Lower leg skin (tissue), 4 donors: Measurements from ENCODE around the gene ZFP69B. TPM values are rescaled to one million over a fixed set of nuclear protein-coding genes. Genes with fewer than 3 reads are reported as not detected.

ENCODE experiments used
- DNase-seq, 2 donors: peaks; one replicate each; pipeline ENCODE4 v3.0.0-alpha.2; 2019; ENCODE audit warnings: low spot score in 2 of 2
- H3K4me3 ChIP-seq: fragments of 200-600 bp; sonication (generic); 2 replicates; pipeline ENCODE4 v1.5.1; 2017; ENCODE audit warnings: mild to moderate bottlenecking, low read depth; ENCODE audit not compliant: poor library complexity, severe bottlenecking
- POLR2A ChIP-seq, 2 donors: fragments of 450-650 bp; IDR thresholded peaks; one replicate each; pipeline ENCODE4 v1.6.1; 2016 to 2017; ENCODE audit warnings: antibody characterized with exemption in 2 of 2, mild to moderate bottlenecking in 1 of 2, moderate library complexity in 1 of 2
- WGBS, 2 donors: methylation state at CpG; one replicate each; pipeline ENCODE4 v1.1.5; 2018; 5-methylcytosine and 5-hydroxymethylcytosine counted together
- intact Hi-C: fragments of 100-400 bp; cut with DNase I; formaldehyde crosslinking; loops from one replicate; pipeline ENCODE4 v1.15.0; 2023; ENCODE audit warnings: low total_unique reads
- total RNA-seq, 4 donors: library from RNA; depleted of rRNA; stranded (reverse); fragments of >200 nt; gene quantifications; one replicate each; pipeline ENCODE4 v1.1.0, GENCODE V29; 2016
- TF ChIP-seq, protein P1 (sequence below), 3 donors: fragments of 450-650 bp; IDR thresholded peaks; one replicate each; pipeline ENCODE4 v1.5.1; 2016; ENCODE audit warnings: antibody characterized with exemption in 3 of 3, mild to moderate bottlenecking in 3 of 3, moderate library complexity in 2 of 3

The ZFP69B gene
- total RNA-seq, 4 donors from 2014 or later: 0.52 to 0.81 (median 0.76) TPM; not detected in 1

DNA sequence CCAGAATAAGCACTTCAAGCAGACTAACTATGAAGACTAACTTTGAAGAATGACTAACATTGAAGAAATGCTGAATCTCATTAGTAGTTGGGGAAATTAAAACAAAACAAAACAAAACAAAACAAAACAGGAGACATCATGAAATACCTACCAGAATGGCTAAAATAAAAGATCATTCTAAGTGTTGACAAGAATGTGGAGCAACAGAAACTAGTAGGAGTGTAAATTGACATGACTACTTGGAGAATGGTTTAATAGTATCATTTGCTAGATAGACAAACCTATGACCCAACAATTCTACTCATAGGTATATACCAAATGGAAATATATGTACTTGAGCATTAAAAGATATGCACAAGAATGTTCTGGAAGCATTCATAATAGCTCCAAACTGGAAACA, 18.9 kb upstream of the ZFP69B start:
- intact Hi-C loops: no loop called here
- no peak overlapping the region for H3K4me3 ChIP-seq

DNA sequence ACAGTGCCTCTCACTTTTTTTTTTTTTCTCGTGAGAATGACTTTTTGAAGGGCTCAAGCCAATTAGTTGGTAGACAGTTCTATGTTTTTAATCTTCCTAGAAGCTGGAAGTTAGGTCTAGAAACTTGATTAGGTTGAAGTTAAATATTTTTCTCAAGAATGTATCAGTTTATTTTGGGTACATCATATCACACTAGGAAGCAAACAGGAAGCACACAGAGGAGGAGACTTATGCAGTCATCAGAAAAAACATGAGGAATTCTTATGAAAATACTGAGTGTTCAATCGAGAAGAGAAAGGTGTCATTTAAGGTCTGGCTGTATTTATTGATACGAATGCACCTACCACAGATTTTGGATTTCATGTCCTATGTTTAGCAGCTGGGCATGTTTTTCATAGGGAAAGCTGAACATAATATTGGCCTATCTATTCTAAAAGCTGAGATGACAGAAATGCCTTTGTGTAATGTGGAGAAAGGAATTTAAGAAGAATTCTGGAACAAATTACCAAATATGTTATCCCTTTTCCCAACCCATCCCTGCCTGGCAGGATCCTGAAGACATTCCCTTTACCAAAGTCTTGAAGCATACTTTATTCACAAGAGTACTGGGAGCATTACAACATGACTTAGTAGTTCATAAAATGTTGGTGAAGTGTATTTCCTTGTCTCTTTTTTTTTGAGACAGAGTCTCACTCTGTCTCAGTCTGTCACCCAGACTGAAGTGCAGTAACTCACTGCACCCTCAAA, 17.5 kb upstream of the ZFP69B start:
- no peak for DNase-seq
- H3K4me3 ChIP-seq: no peak overlapping the region
- intact Hi-C loops: no loop called here
- TF ChIP-seq, protein P1, sequence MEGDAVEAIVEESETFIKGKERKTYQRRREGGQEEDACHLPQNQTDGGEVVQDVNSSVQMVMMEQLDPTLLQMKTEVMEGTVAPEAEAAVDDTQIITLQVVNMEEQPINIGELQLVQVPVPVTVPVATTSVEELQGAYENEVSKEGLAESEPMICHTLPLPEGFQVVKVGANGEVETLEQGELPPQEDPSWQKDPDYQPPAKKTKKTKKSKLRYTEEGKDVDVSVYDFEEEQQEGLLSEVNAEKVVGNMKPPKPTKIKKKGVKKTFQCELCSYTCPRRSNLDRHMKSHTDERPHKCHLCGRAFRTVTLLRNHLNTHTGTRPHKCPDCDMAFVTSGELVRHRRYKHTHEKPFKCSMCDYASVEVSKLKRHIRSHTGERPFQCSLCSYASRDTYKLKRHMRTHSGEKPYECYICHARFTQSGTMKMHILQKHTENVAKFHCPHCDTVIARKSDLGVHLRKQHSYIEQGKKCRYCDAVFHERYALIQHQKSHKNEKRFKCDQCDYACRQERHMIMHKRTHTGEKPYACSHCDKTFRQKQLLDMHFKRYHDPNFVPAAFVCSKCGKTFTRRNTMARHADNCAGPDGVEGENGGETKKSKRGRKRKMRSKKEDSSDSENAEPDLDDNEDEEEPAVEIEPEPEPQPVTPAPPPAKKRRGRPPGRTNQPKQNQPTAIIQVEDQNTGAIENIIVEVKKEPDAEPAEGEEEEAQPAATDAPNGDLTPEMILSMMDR (IDR thresholded peaks at IDR 0.05): no peak
- no peak for TF ChIP-seq POLR2A (IDR thresholded peaks at IDR 0.05)
- 62 to 63% methylated on average over 3 of the region's 3 CpGs for WGBS, 2 donors

More for the DNA sequence above, 18.9 kb upstream of the ZFP69B start:
- TF ChIP-seq, protein P1 (IDR thresholded peaks at IDR 0.05): no peak
- TF ChIP-seq POLR2A (IDR thresholded peaks at IDR 0.05): no peak
- DNase-seq: no peak

DNA sequence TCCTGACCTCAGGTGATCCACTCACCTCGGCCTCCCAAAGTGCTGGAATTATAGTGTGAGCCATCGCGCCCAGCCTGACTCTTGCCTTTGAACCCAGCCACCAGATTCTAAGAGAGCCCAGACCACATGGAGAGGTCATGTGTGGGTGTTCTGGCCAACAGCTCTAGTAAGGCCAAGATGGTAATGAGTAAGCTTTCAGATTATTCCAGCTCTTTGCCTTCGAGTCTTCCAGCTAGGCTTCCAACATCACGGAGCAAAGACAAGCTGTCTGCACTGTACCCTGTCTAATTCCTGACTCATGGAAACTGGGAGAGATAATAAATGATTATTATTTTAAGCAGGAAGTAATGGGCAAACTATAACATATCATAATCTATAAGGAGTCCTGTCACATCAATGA, 14.8 kb upstream of the ZFP69B start:
- intact Hi-C loops: no loop called here
- WGBS, 2 donors: 82 to 90% methylated on average over 5 of the region's 5 CpGs
- TF ChIP-seq, protein P1 (IDR thresholded peaks at IDR 0.05): no peak
- no peak for TF ChIP-seq POLR2A (IDR thresholded peaks at IDR 0.05)
- H3K4me3 ChIP-seq: no peak overlapping the region
- DNase-seq: no peak

DNA sequence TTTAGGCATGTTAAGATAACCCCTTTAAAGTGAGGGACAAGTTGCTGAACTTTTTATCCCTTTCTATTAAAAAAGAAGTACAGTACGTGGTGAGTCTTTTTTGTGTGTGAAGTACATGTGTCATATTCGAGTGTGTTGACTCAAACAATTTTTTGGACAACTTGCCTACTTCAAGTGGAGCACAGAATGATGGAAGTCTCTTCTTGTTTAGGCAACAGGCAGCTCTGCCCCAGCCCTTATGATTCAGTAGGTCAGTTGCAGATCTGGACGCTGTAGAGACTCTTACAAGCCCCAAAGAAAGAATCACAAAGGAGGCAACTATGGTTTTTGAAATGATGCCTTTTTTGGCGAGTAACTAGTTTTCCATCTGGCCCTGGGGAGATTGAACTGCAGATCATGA, 14.4 kb upstream of the ZFP69B start:
- intact Hi-C loops: no loop called here
- TF ChIP-seq POLR2A (IDR thresholded peaks at IDR 0.05): no peak
- TF ChIP-seq, protein P1 (IDR thresholded peaks at IDR 0.05): no peak
- no peak overlapping the region for H3K4me3 ChIP-seq
- WGBS, 2 donors: 77 to 90% methylated on average over 4 of the region's 4 CpGs
- DNase-seq: no peak

DNA sequence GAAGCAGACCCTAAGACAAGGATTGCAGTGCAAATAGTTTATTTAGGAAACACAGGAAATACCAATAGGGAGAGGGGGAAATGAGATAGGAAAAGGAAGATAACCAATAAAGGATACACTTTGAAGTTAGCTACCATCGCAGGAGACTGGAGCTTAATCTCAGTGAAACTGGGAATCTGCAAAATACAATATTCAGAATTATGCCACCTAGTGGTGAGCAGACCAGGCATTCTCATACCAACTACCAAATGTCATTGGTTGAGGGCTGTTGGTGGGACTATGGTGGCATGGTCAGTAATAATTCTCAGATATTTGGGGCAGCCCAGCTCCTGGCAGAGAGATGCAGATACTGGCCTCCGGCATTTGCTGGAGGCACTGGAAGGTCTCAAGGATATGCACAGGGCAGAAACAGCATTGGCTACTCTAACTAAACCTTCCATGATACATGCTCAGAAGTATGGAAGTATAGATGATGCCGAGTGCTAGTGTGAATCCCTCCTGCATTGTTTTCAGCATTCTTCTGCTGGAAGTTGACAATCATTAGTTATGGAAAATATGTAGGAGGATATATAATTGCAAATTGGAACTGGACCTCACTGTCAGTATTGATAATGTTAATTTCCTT, 11.8 kb upstream of the ZFP69B start:
- TF ChIP-seq POLR2A (IDR thresholded peaks at IDR 0.05): no peak
- TF ChIP-seq, protein P1 (IDR thresholded peaks at IDR 0.05): no peak
- no peak overlapping the region for H3K4me3 ChIP-seq
- 60 to 78% methylated on average over 3 of the region's 3 CpGs for whole genome bisulfite sequencing, 2 donors
- intact Hi-C loops: no loop called here
- no peak for DNase-seq
